HG02759 (cell line): ENCODE results near the gene LGR4.

Experiments used
- ATAC-seq: cut with Tn5 transposase; IDR thresholded peaks from one replicate; pipeline ENCODE4 v1.9.1; 2021; ENCODE audit warnings: mild to moderate bottlenecking, moderate library complexity; ENCODE audit not compliant: unreplicated experiment

Gene LGR4

GRCh38 chr11:27406498-27407354, 65.9 kb downstream of the LGR4 start:
- no peak for ATAC-seq

- ATAC-seq, result no peak
Measured at GRCh38 chr11:27405134-27405533, 67.5 kb downstream of the LGR4 start.

GRCh38 chr11:27404427-27404826, 68.2 kb downstream of the LGR4 start:
- ATAC-seq, result no peak

- no peak for ATAC-seq
Measured at GRCh38 chr11:27403195-27403594, 69.4 kb downstream of the LGR4 start.

- ATAC-seq, result no peak
Measured at GRCh38 chr11:27402450-27402849, 70.1 kb downstream of the LGR4 start.

GRCh38 chr11:27401833-27402316, 70.7 kb downstream of the LGR4 start:
- no peak for ATAC-seq

GRCh38 chr11:27401280-27401832, 71.2 kb downstream of the LGR4 start:
- ATAC-seq, result no peak

- no peak for ATAC-seq
Measured at GRCh38 chr11:27398400-27398770, 74.2 kb downstream of the LGR4 start.

GRCh38 chr11:27397624-27398399, 74.8 kb downstream of the LGR4 start:
- no peak for ATAC-seq

- no peak for ATAC-seq
Measured at GRCh38 chr11:27396259-27396839, 76.2 kb downstream of the LGR4 start.

GRCh38 chr11:27395556-27396258, 76.9 kb downstream of the LGR4 start:
- no peak for ATAC-seq

GRCh38 chr11:27394781-27395228, 77.8 kb downstream of the LGR4 start:
- no peak for ATAC-seq

- ATAC-seq, result no peak
Measured at GRCh38 chr11:27392278-27393114, 80.1 kb downstream of the LGR4 start.

GRCh38 chr11:27391331-27392015, 81.1 kb downstream of the LGR4 start:
- no peak for ATAC-seq

- no peak for ATAC-seq
Measured at GRCh38 chr11:27390318-27391295, 82.0 kb downstream of the LGR4 start.

GRCh38 chr11:27388869-27389268, 83.7 kb downstream of the LGR4 start:
- ATAC-seq, result no peak

GRCh38 chr11:27388001-27388400, 84.6 kb downstream of the LGR4 start:
- no peak for ATAC-seq

- ATAC-seq, result no peak
Measured at GRCh38 chr11:27387362-27387761, 85.2 kb downstream of the LGR4 start.
